GM21360 (cell line): ENCODE data around the gene HMX1.

Source experiments
- ATAC-seq: cut with Tn5 transposase; IDR thresholded peaks from one replicate; pipeline ENCODE4 v1.9.1; 2021; ENCODE audit warnings: mild to moderate bottlenecking, moderate library complexity; ENCODE audit not compliant: unreplicated experiment

Gene HMX1

DNA sequence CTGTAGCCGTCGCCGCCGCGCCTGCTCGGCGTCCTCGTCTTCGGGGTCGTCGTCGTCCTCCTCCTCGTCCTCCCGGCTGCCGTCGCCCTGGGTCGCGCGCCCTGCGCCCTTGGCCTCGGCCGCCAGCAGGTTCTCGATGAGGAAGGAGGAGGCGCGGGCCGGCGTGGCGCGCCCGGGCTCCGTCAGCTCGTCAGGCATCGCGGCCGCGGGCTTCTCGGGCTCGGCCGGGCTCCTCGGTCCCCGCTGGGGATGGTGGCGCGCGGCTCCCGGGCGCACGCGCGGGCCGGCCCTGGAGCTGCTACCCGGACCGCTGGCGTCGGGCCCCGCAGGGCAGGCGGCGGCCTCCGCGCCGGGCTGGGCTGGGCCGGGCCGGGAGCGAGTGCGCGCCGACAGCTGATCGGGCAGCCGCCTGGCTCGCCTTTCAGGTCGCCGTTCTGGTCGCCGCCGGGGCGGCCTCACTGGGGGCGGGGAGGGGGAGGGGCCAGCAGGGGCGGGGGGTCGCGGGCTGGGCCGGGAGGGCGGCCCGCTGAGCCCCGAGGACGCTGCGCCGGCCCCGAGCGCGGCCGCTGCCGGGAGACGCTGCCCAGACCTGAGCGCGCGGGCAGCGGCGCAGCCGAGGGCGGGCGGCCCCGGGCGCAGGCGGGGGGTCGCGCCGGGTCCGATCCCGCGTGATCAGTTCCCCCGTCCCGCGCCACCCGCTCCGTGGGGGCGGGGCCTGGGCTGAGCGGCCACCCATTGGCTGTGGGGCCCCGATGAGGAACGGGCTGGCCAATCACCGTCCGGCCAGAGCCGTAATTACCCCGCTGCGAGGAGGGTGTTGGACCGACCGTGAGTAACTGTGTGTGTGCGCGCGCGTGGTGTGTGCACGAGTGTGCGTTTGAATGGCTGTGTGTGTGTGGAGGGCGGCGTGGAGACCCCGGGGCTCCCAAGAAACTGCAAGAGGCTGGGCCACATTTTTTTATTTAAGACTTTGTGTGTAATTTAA, at the start of gene HMX1:
TSS of gene HMX1 (minus strand) at position 423 of the 985 bp plus-strand sequence. CDS start at position 198, 225 bp downstream.
- no peak for ATAC-seq

DNA sequence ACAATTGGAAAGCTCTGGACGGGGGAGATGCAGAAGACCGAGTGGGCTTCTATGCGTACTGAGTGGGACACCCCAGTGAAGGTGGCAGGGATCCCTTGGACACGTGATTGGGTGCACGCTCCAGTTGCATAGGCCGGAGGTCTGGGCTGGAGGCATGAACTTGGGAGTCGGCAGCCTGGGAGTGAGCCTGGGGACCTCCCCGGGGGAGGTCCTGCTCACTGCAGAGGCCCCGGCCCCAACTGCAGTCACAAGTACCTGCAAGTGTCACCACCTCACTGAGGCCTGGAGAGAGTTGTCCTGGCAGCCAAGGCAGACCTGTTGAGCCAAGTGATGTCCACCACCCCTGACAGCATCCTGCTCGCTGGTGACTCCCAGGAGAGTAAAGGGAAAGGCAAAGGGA, 49.3 kb upstream of the HMX1 start:
- no peak for ATAC-seq

DNA sequence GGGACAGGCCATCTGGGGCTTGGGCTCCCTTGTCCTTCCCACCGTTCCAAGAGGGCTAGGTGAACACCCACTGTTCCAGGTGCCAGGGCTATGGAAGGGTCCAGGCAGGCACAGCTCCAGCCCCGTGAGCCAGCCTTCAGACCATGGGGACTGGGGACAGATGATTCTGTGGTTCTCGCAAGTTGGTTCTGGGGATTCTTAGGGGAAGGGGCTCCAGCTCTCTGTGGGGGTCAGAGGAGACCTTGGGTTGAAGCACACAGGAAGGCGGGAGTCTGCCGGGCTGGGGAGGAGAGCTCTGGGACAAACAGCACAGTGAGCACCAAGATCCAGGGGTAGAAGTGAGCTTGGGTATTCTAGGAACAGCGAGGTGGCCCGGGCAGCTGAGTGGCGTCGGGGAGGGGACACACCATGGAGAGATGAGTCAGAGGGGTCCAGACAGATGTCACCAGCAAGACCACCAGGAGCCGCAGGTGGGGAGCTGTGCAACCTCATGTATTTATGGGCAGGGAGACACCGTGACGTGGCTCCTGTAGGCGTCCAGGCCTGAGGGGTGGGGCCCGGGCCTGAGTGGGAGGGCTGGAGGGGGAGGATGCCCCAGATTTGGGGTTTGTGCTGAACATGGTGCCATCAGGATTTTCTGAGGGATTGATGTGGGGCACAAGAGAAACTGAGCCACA, 48.8 kb upstream of the HMX1 start:
- ATAC-seq: no peak

DNA sequence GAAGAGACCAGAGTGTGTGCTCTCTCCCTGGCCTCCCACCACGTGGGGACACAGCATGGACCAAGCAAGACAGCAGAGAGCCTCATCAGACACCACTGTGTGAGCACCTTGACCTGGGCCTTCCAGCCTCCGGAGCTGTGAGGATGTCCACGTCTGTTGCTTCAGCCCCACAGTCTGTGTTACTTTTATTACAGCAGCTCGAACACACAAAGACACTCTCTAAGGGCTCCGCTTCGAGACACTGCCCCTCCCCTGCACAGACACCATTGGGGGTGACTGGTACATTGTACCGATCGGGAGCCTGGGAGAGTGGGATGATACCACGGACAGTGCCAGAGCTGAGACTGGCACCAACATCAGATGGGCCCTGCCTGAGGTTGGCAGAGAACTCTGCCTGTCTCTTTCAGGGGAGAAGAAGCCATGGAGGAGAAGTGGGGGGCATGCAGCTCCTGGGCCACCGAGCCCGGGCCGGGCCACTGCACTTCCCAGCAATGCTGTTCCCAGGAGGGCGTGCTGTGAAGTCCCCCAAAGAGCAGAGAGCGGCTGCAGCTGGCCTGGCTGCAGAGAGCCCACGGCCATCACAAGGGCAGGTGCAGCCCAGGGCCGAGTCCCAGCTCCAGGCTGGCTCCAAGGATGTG, 48.1 kb upstream of the HMX1 start:
- no peak for ATAC-seq

DNA sequence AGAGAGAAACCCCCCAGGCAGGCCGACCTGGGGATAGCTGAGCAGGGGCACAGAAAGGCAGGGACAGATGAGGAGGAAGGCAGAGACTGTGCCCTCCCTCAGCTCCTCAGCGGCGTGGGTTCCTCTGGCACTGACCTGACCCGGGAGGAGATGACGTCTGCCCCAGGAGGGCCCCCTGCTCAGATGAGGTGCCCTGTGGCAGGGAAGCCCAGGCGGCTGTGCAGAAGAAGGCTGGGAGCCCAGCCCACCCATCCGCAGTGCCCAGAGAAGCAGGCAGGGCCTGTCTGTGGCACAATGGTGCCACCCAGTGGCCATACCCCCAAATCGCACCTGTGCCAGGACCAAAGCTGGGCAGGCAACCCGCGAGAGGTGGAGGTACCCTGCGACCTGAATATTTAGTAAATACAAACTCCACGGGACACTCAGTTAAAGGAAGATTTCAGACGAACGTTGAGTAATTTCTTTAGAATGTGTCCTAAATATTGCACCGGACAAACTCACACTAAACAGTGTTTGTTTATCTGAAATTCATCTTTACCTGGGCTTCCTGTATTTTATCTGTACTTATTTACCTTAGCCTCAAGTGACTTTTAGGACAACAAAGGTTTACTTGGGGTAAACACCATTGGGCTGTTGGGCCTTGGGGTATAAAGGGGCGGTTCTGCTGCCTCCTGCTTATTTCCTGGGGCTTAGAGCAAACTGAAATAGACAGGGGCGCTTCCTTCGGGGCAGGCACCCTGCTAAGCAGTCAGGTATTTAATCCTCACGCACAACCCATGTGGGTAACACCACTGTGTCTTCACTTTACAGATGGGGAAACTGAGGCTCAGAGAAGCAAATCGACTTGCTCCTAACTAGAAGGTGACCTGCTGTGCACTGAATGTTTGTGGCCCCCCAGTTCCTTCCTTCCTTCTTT, 46.5 kb upstream of the HMX1 start:
- peak; percentile 89 for ATAC-seq

DNA sequence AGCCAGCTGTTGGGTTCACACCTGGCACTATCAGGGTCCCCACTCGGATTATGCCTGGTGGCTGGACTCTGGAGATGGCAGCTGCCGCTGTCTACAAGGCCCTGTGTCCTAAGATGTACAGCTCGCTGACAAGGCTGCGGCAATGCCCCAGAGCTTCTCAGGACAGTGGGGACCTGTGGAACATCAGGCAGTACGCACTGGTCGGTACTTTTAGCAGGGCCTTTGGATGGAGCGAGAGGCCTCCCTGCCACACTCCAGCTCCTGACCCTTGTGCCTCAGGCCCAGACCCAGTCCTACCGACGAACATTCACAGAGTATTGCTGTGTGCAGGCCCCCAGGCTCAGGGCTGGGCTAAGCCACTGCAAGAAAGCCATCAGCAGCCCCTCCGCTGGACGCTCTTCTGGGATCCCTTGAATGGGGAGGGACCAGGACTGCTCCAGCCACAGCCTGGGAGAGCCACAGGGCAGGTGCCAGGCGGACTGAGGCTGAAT, 45.7 kb upstream of the HMX1 start:
- no peak for ATAC-seq

DNA sequence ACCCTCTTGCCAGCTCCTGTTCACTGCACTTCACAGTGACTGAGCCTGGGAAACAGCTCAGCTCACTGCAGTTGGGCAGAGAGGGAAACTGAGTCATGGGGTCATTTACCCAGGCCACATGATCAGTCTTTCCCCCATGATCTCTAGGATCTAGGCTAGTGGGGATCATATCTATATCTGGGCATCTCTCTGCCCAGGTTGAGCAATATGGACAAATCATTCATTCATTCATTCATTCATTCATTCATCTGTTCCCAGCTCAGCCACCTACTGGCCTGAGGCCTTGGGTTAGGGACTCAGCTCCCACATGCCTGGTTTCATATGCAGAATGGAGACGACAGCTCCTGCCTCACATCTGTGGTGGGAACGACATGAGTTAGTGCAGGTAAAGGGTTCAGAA, 45.3 kb upstream of the HMX1 start:
- ATAC-seq: no peak

DNA sequence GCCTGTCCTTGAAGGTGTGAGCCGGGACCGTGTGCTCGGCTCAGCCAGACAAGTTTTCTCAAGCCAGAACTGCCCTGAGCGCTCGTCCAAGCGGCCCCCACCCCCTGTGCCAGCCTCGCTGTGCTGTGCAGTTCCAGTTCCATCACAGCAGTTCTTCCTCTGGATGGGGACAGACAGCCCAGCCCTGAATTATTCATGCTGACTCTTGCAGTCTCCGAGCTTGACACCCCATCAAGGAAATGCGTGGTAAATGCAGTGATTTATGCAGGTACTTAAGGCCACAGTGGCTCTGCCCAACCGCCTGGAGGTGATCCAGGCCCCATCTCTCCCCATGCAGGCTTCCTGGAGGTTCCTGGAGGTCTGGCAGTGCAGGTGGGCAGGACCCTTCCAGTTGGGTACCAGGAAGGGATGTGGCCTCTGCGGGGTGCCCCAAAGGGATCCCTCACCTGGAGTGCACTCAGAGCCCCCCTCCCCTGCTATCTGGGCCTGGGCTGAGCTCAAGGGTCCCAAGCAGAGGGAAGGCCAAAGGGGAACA, 44.8 kb upstream of the HMX1 start:
- ATAC-seq: no peak

DNA sequence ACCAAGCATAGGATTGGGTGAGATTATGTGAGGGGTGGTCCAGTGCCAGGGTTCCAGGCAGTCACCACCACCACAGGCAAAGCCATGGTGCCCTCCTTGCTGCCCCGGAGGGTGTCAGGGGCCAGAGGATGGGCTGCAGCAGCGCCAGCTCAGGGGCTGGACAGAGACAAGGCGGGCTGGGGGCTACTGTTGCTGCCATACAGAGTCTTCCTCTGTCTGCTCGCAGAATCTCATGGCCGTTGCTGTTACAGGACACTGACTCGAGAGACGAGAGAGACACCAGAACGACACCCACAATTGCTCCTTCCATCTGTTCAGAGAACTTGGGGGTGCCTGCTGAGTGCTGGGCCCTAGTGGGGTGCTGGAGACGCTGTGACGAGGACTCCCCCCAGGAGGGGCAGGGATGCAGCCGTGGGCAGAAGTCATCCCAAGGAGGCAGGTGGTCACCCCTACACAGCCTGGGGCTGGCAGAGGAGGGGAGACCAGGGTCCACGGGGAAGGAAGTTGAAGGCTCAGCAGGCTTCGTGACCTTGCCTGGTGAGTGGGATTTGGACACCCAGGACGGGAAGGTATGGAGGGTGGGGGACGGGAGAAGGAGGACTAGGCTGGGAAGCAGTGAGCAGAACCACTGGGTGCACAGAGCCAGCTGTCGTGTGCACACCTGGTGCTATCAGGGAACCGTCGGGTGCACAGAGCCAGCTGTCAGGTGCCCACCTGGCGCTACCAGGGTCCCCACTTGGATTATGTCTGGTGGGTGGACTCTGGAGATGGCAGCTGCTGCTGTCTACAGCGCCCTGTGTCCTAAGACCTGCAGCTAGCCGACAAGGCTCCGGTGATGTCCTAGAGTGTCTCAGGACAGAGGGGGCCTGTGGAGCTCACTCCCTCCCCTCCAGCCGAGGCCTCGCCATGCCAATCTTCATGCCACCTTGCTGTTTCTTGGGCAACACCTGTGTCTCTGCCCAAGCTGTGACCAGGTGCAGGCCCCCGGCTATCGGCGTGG, 43.9 kb upstream of the HMX1 start:
- ATAC-seq: no peak

DNA sequence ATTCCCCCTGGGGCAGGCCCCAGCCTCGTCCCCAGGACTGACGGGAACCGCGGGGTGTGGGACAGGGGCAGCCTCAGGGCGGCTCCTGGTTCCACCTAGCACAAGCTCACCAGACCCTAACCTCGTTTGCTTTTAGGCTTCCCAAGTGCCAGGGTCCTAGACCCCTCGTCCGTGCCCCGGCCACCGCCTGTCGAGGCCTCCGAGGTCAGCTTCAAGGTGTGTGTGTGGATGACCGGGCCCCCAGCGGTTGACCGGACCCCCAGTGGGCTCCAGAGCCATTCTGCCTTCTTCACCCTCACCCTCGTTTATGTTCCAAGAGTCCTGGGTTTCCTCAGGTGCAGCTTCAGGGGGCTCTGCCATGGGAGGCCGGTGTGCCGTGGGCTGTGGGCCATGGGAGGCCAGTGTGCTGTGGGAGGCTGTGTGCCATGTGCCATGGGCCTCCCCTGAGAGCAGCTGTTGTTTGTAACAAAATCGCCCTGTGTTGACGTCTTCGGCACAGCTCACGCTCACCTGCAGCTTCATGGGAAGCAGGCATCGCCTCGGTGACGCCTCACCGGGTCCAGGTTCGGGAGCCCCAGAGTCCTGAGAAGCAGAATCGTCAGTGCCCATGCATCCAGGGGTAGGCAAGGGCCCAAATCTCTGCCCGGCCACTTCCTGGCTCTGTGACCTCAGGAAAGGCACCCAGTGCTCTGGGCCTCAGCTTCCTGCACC, 43.0 kb upstream of the HMX1 start:
- no peak for ATAC-seq

DNA sequence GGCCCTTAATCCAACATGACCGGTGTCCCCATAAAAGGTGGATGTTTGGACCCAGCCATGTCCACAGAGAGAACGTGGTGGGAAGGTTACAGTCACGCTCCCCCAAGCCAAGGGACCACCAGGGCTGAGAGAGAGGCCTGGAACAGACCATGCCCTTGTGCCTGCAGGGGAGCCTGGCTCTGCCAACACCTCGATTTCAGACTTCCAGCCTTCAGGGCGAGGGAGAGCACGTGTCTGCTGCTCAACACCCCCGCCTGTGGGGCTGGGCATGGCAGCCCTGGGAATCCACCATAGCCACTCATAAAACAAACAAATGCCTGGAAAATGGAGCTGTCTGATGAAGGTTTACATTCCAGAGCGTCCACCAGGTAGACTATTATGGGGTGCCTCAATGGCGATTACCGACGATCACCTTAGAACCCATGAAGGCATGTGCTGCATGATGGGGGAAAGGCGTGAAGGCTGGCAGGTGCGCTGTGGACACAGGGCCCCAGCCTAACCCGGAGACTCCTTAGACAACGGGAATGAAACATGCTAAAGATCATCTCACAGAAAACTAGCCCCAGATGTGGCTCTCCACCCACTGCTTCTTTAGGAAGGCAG, 42.3 kb upstream of the HMX1 start:
- no peak for ATAC-seq

DNA sequence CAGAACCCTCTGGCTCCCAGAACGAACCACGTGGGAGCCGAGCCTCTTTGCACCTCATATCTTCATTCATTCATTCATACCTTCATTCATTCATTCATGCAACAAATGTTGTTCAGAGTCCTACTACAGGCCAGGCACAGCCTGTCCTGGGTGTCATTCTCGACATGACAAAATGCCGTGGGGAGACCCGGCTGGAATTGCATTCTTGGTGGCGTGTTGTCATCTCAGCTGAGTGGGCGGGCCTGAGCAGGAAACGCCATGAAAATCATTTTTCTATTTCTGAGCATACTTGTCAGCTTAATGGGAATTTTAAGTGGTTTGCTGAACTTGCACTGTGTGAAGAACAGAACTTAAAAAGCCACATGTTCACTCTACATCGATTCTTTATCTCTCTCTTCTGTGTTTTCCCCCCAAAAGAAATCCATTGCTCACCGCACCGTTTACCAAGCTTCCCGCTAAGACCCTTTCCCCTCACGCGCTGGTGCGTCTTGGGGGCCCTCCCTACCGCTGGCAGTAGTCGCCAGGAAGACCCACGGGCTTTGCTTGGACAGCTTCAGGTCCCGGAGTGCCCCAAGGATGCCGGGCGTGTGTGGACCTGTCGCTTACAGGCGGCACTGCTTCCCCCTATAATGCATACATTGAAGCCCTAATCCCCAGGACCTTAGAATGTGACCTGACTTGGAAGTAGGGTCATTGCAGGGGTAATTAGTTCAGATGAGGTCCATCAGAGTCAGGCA, 41.6 kb upstream of the HMX1 start:
- no peak for ATAC-seq

DNA sequence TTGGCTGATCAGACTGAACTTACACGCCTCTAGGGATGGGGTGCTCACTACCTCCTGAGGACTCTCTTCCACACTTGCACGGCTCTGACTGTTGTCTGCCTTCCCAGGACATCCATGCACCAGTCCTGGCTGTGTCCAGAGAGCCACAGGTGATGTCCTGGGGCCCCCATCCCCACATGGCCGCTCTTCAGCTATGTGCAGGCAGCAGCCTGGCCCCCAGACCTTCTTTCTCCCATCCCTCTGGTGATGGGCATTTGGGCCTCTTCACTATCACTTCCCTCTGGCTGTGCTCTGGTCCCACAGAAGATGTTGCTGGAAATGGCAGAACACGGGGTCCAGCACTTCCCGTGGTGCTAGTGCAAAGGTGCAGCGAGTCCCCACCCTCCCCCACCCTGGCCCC, 40.9 kb upstream of the HMX1 start:
- ATAC-seq: no peak

DNA sequence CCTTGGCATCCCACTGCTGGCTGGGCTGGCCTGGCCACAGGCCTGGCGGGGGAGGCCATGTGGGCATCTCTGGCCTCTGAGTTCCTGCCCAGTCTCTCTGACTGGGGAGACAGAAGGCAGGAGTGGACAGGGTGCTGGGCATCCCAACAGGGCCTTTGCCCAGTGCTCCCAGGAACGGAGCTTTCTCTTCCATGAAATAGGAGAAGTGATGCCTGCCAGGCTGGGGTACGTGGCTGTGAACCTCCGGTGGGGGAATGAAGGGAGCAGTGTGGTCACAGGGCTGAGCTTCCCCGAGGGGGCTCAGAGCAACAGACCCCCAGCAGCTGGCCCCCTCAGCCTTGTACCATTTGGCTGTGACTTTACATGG, 40.4 kb upstream of the HMX1 start:
- no peak for ATAC-seq

DNA sequence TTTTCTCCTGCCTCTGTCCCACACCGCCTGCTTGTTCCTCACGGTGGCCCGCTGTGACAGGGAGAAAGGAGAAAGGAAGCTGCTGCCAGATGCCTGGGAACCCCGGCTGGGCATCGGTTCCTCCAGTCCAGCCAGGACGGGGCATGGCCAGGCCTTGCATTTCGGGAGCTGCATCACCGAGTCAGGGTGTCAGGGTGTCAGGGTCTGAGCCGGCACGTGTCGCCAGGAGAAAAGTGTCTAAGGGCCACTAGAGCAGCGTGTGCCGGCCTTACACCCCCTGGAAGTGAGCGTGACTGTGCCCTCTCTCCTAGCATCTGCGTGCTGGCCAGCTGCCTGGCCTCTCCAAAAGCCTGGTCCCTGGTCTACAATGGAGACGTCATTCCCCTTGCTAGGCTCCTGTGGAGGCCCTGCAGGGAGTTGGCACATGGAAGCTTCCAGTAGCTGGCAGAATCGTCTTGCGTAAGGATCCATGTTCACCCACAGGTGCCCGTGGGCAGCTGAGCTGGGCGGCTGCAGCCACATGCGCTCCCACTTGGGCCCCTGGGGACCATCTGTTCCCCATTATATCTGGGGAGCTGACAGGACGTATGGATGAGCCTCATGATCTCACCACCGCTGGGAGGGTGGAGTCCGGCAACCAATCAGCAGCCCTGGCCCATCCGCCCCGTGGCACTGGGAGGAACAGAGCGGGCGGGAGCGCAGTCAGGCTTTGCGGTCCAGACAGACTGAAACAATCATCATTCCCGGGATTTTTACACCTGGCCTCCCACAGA, 39.9 kb upstream of the HMX1 start:
- no peak for ATAC-seq

DNA sequence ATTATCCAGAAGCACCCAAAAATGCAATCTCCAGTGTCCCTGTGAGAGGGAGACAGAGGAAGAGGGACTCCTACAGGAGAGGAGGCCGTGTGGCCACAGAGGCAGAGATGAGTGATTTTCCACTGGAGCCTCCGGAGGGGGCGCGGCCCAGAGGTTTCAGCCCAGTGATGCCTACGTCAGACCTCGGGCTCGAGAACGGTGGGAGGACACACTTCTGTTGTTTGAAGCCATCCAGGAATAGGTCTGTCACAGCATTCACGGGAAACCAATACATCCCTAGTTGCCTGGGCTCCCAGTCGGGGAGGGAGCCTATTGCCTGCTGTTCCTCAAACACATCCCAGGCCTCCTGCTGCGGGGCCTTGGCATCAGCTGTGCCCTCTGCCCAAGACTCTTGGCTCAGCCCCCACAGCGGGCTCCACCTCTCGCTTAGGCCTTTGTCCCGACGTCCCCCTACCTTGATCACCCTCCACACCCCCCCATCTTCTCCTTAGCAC, 39.2 kb upstream of the HMX1 start:
- ATAC-seq: no peak
